Bronchial epithelial cell (primary cell): Measurements from ENCODE around the gene DUOX1. TPM values are rescaled to one million over a fixed set of nuclear protein-coding genes. Genes with fewer than 3 reads are reported as not detected.

ENCODE experiments used
- DNase-seq: peaks from one replicate; pipeline ENCODE4 v3.0.0-alpha.2; 2010; ENCODE audit warnings: low read depth
- FAIRE-seq: peaks from 2 replicates; lab custom pipeline; 2011; peaks lifted over from hg19 to GRCh38; lab: Jason Lieb, UNC
- H3K27me3 ChIP-seq: 2 replicates; pipeline ENCODE4 v1.5.1; 2011; ENCODE audit warnings: low read length; ENCODE audit not compliant: control insufficient read depth, insufficient read depth
- H3K36me3 ChIP-seq: 2 replicates; pipeline ENCODE4 v1.5.1; 2011; ENCODE audit warnings: low read length; ENCODE audit not compliant: control insufficient read depth, insufficient read depth
- H3K4me3 ChIP-seq: 2 replicates; pipeline ENCODE4 v1.5.1; 2011; ENCODE audit warnings: mild to moderate bottlenecking, low read depth, low read length, control low read depth
- CTCF ChIP-seq: IDR thresholded peaks from 2 replicates; pipeline ENCODE4 v1.5.1; 2011; ENCODE audit warnings: mild to moderate bottlenecking, moderate library complexity, low read length, control low read depth, inconsistent platforms; ENCODE audit not compliant: insufficient read depth, severe bottlenecking
- total RNA-seq: library from RNA; depleted of rRNA; stranded (reverse); fragments of >200 nt; gene quantifications from 2 replicates; pipeline ENCODE4 v1.2.1, GENCODE V29; 2014

DUOX1 gene
- total RNA-seq, 1 donor from 2014 or later = 13.2 TPM

- H3K27me3 ChIP-seq = no peaks in the 10 kb centered on the region
- no peaks in the 10 kb centered on the region for H3K36me3 ChIP-seq
- no peak for FAIRE-seq
- TF ChIP-seq CTCF = no peak
- no peak for DNase-seq
- H3K4me3 ChIP-seq = no peak overlapping the region
These were observed 71.7 kb downstream of the DUOX1 start for GRCh38 chr15:45201557-45201859.

GRCh38 chr15:45201869-45202268 is 72.1 kb downstream of the DUOX1 start:
- no peak for DNase-seq
- no peaks in the 10 kb centered on the region for H3K36me3 ChIP-seq
- TF ChIP-seq CTCF = no peak
- H3K27me3 ChIP-seq = no peaks in the 10 kb centered on the region
- H3K4me3 ChIP-seq = no peak overlapping the region
- no peak for FAIRE-seq

GRCh38 chr15:45203182-45203581 is 73.4 kb downstream of the DUOX1 start:
- FAIRE-seq = no peak
- no peak for TF ChIP-seq CTCF

GRCh38 chr15:45205192-45205591 is 75.4 kb downstream of the DUOX1 start:
- peak; percentile 68 for DNase-seq
- H3K27me3 ChIP-seq = no peaks in the 10 kb centered on the region

More at GRCh38 chr15:45203182-45203581, 73.4 kb downstream of the DUOX1 start:
- Histone ChIP-seq H3K36me3 (no peaks in the 10 kb centered on the region), H3K4me3 (no peak overlapping the region), H3K27me3 (no peaks in the 10 kb centered on the region)
- DNase-seq = no peak

GRCh38 chr15:45212493-45212892 is 82.7 kb downstream of the DUOX1 start:
- no peak for FAIRE-seq
- H3K4me3 ChIP-seq = no peak overlapping the region
- TF ChIP-seq CTCF = no peak
- no peak for DNase-seq
- H3K27me3 ChIP-seq = no peaks in the 10 kb centered on the region
- H3K36me3 ChIP-seq = no peaks in the 10 kb centered on the region

More at GRCh38 chr15:45205192-45205591, 75.4 kb downstream of the DUOX1 start:
- Histone ChIP-seq H3K4me3 (no peak overlapping the region), H3K36me3 (no peaks in the 10 kb centered on the region)
- no peak for FAIRE-seq
- TF ChIP-seq CTCF = peak; percentile 96

Other genes with a start within 250 kb of the DUOX1 start
- gene TERB2, start 173.3 kb upstream of the DUOX1 start, total RNA-seq = not detected in 2 replicates
- 11.3 and 23.2 TPM in 2 replicates for gene SORD, start 106.8 kb upstream of the DUOX1 start, total RNA-seq
- gene DUOX2, start 15.8 kb upstream of the DUOX1 start, total RNA-seq = 0.90 and 1.1 TPM in 2 replicates
- gene DUOXA2, start 15.7 kb upstream of the DUOX1 start, total RNA-seq = 0.13 TPM in 1 of 2 replicates, not detected in the other
- 27.1 and 54.5 TPM in 2 replicates for gene DUOXA1, start 115 bp upstream of the DUOX1 start, total RNA-seq
- gene SHF, start 58.0 kb downstream of the DUOX1 start, total RNA-seq = 0.77 and 0.79 TPM in 2 replicates
- not detected in 2 replicates for gene SLC28A2, start 122.2 kb downstream of the DUOX1 start, total RNA-seq
- gene GATM, start 248.6 kb downstream of the DUOX1 start, total RNA-seq = 1.0 and 1.3 TPM in 2 replicates